ENCODE measurements around the gene GRIN2C.

- TF ChIP-seq, protein P1, sequence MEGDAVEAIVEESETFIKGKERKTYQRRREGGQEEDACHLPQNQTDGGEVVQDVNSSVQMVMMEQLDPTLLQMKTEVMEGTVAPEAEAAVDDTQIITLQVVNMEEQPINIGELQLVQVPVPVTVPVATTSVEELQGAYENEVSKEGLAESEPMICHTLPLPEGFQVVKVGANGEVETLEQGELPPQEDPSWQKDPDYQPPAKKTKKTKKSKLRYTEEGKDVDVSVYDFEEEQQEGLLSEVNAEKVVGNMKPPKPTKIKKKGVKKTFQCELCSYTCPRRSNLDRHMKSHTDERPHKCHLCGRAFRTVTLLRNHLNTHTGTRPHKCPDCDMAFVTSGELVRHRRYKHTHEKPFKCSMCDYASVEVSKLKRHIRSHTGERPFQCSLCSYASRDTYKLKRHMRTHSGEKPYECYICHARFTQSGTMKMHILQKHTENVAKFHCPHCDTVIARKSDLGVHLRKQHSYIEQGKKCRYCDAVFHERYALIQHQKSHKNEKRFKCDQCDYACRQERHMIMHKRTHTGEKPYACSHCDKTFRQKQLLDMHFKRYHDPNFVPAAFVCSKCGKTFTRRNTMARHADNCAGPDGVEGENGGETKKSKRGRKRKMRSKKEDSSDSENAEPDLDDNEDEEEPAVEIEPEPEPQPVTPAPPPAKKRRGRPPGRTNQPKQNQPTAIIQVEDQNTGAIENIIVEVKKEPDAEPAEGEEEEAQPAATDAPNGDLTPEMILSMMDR (IDR thresholded peaks at IDR 0.05), result no peak
- TF ChIP-seq POLR2A (IDR thresholded peaks at IDR 0.05) (no peak), POLR2AphosphoS5 (IDR thresholded peaks at IDR 0.05) (no peak)
These were observed 51.8 kb downstream of the GRIN2C start for GRCh38 chr17:74807925-74808324.

All from prostate gland (tissue), 2 donors.